ENCODE results near the gene QKI. TPM values are rescaled to one million over a fixed set of nuclear protein-coding genes. Genes with fewer than 3 reads are reported as not detected.

QKI gene
- total and polyA plus RNA-seq, 8 donors = 8.0 to 261 (median 32.2) TPM

DNA sequence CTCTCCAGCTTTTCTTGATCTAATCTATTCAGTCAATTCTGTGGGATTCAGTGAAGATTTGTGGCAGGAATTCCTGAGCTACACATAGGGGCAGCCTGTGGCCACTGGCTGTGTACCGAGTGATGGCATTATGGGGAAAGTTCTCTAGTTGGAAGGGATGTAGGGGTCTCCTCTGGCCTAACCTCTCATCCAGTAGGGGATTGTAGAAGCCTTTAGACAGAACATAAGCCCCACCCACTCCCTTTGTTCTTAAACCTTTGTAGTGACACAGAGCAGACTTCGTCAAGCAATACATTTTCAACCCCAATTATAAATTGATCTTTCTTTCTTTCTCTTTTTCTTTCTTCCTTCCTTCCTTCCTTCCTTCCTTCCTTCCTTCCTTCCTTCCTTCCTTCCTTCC, 188.9 kb downstream of the QKI start:
- WGBS, 5 donors = 79 to 88% (median 81%) methylated on average over 2 of the region's 2 CpGs
- Histone ChIP-seq H3K36me3 (no peaks in the 10 kb centered on the region), H3K4me1 (no peaks in the 10 kb centered on the region), H3K9me3 (no peaks in the 10 kb centered on the region), H3K27ac (no peak overlapping the region), H3K4me3 (no peak overlapping the region), H3K27me3 (no peaks in the 10 kb centered on the region)
- intact Hi-C loops (cut with DNase I; ENCODE audit: low total_unique reads) = no loop called here
- no peak for DNase-seq
- TF ChIP-seq EP300 (IDR thresholded peaks at IDR 0.05) (no peak), POLR2AphosphoS5 (IDR thresholded peaks at IDR 0.05) (no peak), POLR2A (IDR thresholded peaks at IDR 0.05) (no peak)
- TF ChIP-seq, protein P1, sequence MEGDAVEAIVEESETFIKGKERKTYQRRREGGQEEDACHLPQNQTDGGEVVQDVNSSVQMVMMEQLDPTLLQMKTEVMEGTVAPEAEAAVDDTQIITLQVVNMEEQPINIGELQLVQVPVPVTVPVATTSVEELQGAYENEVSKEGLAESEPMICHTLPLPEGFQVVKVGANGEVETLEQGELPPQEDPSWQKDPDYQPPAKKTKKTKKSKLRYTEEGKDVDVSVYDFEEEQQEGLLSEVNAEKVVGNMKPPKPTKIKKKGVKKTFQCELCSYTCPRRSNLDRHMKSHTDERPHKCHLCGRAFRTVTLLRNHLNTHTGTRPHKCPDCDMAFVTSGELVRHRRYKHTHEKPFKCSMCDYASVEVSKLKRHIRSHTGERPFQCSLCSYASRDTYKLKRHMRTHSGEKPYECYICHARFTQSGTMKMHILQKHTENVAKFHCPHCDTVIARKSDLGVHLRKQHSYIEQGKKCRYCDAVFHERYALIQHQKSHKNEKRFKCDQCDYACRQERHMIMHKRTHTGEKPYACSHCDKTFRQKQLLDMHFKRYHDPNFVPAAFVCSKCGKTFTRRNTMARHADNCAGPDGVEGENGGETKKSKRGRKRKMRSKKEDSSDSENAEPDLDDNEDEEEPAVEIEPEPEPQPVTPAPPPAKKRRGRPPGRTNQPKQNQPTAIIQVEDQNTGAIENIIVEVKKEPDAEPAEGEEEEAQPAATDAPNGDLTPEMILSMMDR (IDR thresholded peaks at IDR 0.05) = no peak

DNA sequence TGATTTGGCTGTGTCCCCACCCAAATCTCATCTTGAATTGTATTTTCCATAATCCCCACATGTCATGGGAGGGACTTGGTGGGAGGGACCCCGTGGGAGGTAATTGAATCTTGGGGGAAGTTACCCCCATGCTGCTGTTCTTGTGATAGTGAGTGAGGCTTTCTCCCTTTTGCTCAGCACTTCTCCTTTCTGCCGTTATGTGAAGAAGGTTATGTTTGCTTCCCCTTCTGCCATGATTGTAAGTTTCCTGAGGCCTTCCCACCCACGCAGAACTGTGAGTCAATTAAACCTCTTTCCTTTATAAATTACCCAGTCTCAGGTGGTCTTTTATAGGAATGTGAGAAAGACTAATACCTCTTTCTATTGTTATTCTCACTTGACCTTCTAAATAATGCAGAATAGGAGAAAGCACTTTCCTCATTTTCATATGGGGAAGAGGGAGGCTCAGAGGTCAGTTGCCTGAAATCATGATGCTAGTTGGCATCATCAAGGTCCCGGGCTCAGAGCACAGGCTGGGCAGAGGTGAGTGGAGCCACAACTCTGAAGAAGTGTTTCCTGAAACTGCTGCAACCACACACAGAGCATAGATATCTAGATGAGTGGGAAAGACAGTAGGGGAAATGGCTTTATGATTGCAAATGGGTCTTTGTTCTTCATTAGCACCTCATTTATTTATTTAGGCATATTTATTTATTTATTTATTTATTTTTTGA, 191.0 kb downstream of the QKI start:
- Histone ChIP-seq H3K9me3 (no peaks in the 10 kb centered on the region), H3K27ac (no peak overlapping the region), H3K27me3 (no peaks in the 10 kb centered on the region), H3K36me3 (no peaks in the 10 kb centered on the region), H3K4me3 (no peak overlapping the region), H3K4me1 (no peaks in the 10 kb centered on the region)
- TF ChIP-seq EP300 (IDR thresholded peaks at IDR 0.05) (no peak), POLR2A (IDR thresholded peaks at IDR 0.05) (no peak), POLR2AphosphoS5 (IDR thresholded peaks at IDR 0.05) (no peak)
- TF ChIP-seq, protein P1 (IDR thresholded peaks at IDR 0.05) = no peak
- intact Hi-C loops (cut with DNase I; ENCODE audit: low total_unique reads) = no loop called here
- WGBS, 5 donors = 79 to 85% (median 82%) methylated on average over 4 of the region's 4 CpGs
- DNase-seq = no peak

DNA sequence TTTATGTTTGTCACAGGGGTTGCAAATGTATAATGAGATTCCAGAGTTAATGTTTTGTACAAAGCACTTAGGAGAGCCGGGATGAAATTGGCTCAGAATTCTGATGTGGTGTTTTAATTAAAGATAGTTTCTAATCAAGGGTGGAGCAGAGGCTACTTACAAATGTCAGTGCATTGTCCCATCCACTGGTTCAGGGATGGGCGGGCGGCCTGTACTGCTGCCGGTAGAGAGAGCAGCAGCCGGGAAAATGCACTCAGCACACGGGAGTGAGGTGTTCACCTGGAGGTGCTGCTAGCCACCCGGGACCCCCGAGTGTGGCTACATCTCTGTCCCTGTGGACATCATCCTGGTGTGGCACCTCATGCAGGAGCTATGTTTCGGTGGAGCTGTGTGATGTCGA, 193.3 kb downstream of the QKI start:
- DNase-seq = no peak
- Histone ChIP-seq H3K27me3 (no peaks in the 10 kb centered on the region), H3K4me3 (no peak overlapping the region), H3K27ac (no peak overlapping the region), H3K9me3 (no peaks in the 10 kb centered on the region), H3K4me1 (no peaks in the 10 kb centered on the region), H3K36me3 (no peaks in the 10 kb centered on the region)
- TF ChIP-seq, protein P1 (IDR thresholded peaks at IDR 0.05) = no peak
- TF ChIP-seq POLR2AphosphoS5 (IDR thresholded peaks at IDR 0.05) (no peak), POLR2A (IDR thresholded peaks at IDR 0.05) (no peak), EP300 (IDR thresholded peaks at IDR 0.05) (no peak)
- WGBS, 5 donors = 86 to 94% (median 92%) methylated on average over 5 to 10 of the region's 10 CpGs
- intact Hi-C loops (cut with DNase I; ENCODE audit: low total_unique reads) = no loop called here

DNA sequence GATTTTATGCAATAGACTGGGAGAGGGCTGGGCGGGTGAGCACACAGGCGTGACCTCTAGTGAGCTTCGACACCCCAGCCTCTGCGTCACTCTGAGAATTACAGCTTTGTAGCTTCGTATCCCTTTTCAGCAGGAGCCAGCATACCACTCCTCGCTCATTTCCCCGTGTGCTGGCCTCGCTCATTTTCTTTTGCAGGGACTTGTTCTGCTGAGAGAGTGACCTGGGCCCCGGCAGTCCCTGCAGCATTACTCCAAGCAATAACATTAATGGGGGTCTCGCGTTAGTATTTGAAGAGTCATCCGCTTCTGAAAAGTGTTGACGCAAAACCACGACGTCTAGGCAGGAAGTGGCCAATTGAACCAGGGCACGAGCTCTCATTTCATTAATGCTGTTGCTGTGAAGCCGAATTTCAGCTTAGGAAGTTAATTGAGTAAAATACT, 193.7 kb downstream of the QKI start:
- 60 to 76% (median 68%) methylated on average over 14 to 17 of the region's 17 CpGs for WGBS, 5 donors

More for the DNA sequence above, 193.7 kb downstream of the QKI start:
- Histone ChIP-seq H3K27ac (no peak overlapping the region), H3K4me3 (no peak overlapping the region), H3K27me3 (no peaks in the 10 kb centered on the region), H3K4me1 (no peaks in the 10 kb centered on the region), H3K9me3 (no peaks in the 10 kb centered on the region), H3K36me3 (no peaks in the 10 kb centered on the region)
- DNase-seq = peak in 1 of 2 donors; percentile 25
- intact Hi-C loops (cut with DNase I; ENCODE audit: low total_unique reads) = no loop called here
- TF ChIP-seq POLR2AphosphoS5 (IDR thresholded peaks at IDR 0.05) (no peak), EP300 (IDR thresholded peaks at IDR 0.05) (no peak), POLR2A (IDR thresholded peaks at IDR 0.05) (no peak)
- TF ChIP-seq, protein P1 (IDR thresholded peaks at IDR 0.05) = no peak
